ENCODE results near the gene BNC1. TPM values are rescaled to one million over a fixed set of nuclear protein-coding genes. Genes with fewer than 3 reads are reported as not detected.
"Not testable (repeated sequence)": the region's sequence is repeated elsewhere in the genome, so short reads cannot be mapped to it uniquely, and the experiment has no call there.

Gene BNC1
- total RNA-seq, 2 donors from 2014 or later, result 0.26 TPM; not detected in 1

DNA sequence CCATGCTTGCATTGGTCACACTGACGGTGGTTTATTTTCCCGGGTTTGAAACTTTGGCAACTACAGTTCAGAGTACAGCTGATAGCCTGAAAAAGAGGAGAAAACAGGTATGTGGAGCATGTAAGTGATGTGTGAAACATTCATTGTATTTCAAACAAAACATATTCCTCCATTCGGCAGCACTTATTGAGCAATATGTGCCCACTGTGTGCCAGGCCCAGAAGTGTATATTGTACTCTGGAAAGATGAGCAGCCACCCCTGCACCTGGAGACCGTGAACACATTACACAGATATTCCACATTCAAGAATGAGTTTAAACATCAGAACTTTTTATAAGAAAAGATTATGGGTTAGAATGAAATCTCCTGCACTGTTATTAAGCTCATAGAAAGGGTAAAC, 16.3 kb downstream of the BNC1 start:
- Histone ChIP-seq H3K4me3 (no peak overlapping the region), H3K9me3 (no peaks in the 10 kb centered on the region), H3K36me3 (replicated peaks in 1 of 2; ENCODE audit: insufficient read depth in 1 of 2, low read depth in 2 of 2) (no peaks in the 10 kb centered on the region), H3K27ac (no peak overlapping the region), H3K27me3 (no peaks in the 10 kb centered on the region), H3K4me1 (no peaks in the 10 kb centered on the region)
- WGBS, 2 donors, result 74 to 75% methylated on average over 4 of the region's 4 CpGs
- intact Hi-C loops (cut with DNase I), result no loop called here
- no peak for TF ChIP-seq POLR2A (IDR thresholded peaks at IDR 0.05)
- TF ChIP-seq, protein P1, sequence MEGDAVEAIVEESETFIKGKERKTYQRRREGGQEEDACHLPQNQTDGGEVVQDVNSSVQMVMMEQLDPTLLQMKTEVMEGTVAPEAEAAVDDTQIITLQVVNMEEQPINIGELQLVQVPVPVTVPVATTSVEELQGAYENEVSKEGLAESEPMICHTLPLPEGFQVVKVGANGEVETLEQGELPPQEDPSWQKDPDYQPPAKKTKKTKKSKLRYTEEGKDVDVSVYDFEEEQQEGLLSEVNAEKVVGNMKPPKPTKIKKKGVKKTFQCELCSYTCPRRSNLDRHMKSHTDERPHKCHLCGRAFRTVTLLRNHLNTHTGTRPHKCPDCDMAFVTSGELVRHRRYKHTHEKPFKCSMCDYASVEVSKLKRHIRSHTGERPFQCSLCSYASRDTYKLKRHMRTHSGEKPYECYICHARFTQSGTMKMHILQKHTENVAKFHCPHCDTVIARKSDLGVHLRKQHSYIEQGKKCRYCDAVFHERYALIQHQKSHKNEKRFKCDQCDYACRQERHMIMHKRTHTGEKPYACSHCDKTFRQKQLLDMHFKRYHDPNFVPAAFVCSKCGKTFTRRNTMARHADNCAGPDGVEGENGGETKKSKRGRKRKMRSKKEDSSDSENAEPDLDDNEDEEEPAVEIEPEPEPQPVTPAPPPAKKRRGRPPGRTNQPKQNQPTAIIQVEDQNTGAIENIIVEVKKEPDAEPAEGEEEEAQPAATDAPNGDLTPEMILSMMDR (IDR thresholded peaks at IDR 0.05), result no peak
- DNase-seq (no peak), ATAC-seq (no peak)

DNA sequence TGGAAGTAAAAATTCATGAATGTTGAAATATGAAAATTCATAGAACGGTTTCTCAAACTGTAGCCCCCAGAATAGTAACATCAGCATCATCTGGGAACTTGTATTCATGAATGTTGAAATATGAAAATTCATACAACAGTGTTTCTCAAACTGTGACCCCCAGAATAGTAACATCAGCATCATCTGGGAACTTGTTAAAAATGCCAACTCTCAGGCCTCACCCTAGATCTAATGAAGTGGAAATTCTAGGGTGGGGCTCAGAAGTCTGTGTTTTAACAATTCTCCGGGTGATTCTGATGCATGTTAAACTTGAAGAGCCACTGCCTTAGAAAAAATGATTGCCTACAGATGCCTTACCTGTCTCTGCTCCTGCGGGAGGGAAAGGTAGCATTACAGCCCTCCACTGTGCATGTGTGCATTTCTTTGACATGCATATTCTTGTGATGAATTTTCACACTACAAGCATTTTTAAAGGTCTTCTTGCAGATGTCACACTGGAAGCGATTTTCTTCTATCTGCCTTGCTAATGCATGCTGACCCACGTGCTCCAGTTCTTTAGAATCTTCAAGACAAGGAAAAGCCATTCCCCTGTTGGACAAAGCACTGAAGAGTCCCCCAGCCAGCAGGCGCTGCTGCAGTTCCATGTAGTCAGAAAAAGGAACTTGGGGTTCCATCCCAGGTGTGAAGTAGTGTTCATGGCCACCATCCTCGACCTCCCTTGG, 21.7 kb downstream of the BNC1 start:
- DNase-seq (no peak), ATAC-seq (no peak)
- no peaks in the 10 kb centered on the region for H3K9me3 ChIP-seq
- intact Hi-C loops (cut with DNase I), result no loop called here
- H3K4me1 ChIP-seq, result no peaks in the 10 kb centered on the region
- H3K27ac ChIP-seq, result no peak overlapping the region
- H3K27me3 ChIP-seq, result no peaks in the 10 kb centered on the region
- TF ChIP-seq, protein P1 (IDR thresholded peaks at IDR 0.05), result no peak
- no peak for TF ChIP-seq POLR2A (IDR thresholded peaks at IDR 0.05)
- H3K36me3 ChIP-seq (replicated peaks in 1 of 2; ENCODE audit: insufficient read depth in 1 of 2, low read depth in 2 of 2), result no peaks in the 10 kb centered on the region
- no peak overlapping the region for H3K4me3 ChIP-seq
- 69 to 73% methylated on average over 7 of the region's 7 CpGs for WGBS, 2 donors

DNA sequence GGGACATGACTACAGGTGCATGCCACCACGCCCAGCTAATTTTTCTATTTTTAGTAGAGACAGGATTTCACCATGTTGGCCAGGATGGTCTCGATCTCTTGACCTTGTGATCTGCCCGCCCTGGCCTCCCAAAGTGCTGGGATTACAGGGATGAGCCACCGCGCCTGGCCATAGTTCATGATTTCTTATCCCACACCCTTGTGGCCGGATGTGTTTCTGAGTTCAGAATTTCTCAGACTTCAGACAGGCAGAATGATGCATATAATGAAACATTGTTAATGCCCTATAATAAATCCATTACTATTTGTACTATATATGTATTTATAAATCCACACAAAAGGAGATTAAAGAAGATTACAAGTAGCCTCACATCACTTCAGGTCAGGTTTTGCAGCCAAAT, 22.3 kb downstream of the BNC1 start:
- DNase-seq; intact Hi-C loops (cut with DNase I); H3K9me3 ChIP-seq; H3K36me3 ChIP-seq (replicated peaks in 1 of 2; ENCODE audit: insufficient read depth in 1 of 2, low read depth in 2 of 2); H3K4me3 ChIP-seq; ATAC-seq; H3K4me1 ChIP-seq; H3K27ac ChIP-seq; H3K27me3 ChIP-seq: not testable (repeated sequence)
- 75 to 92% methylated on average over 6 of the region's 6 CpGs for WGBS, 2 donors

DNA sequence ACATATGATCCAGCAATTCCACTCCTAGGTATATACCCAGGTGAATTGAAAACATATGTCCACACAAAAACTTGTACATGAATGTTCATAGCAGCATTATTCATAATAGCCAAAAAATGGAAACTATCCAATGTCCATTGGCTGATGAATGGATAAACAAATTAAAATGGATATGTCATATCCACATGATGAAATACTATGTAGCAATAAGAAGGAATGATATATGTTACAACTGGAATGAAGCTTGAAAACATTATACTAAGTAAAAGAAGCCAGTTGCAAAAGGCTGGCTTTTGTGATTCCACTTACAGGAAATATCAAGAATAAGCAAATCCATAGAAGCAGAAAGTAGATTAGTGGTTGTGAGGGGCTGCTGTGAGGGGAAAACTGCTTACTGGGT, 33.7 kb downstream of the BNC1 start:
- Histone ChIP-seq H3K9me3 (no peaks in the 10 kb centered on the region), H3K4me3 (no peak overlapping the region), H3K4me1 (peaks cover 4% of the 10 kb centered on the region), H3K27me3 (no peaks in the 10 kb centered on the region), H3K27ac (no peak overlapping the region), H3K36me3 (replicated peaks in 1 of 2; ENCODE audit: insufficient read depth in 1 of 2, low read depth in 2 of 2) (no peaks in the 10 kb centered on the region)
- DNase-seq (no peak), ATAC-seq (no peak)
- TF ChIP-seq, protein P1 (IDR thresholded peaks at IDR 0.05), result no peak
- no peak for TF ChIP-seq POLR2A (IDR thresholded peaks at IDR 0.05)
- intact Hi-C loops (cut with DNase I), result loop anchor here (10.0 kb wide), 1 partner anchor 304 kb away; no protein-coding TSS in a partner anchor

DNA sequence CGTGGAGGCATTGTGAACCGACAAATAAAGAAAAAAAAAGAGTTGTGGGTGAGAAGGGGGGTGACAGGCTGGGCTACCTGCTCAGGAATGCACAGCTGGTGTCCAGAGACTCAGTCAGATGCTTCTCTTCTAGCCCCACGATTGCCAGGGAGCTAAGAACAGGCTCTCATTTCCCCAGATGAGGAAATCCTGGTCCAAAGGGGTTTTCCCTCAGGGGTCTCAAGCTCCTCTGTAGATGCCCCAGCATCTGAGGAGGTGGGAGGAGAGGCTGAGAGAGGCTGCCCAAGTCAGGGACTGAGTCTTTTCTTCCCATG, 35.5 kb downstream of the BNC1 start:
- ATAC-seq, result no peak
- H3K4me1 ChIP-seq, result peaks cover 4% of the 10 kb centered on the region
- no peak overlapping the region for H3K4me3 ChIP-seq
- intact Hi-C loops (cut with DNase I), result no loop called here
- no peak overlapping the region for H3K27ac ChIP-seq
- WGBS, 2 donors, result 17 to 25% methylated on average over 3 of the region's 3 CpGs
- H3K27me3 ChIP-seq, result no peaks in the 10 kb centered on the region
- no peak for DNase-seq
- no peaks in the 10 kb centered on the region for H3K36me3 ChIP-seq (replicated peaks in 1 of 2; ENCODE audit: insufficient read depth in 1 of 2, low read depth in 2 of 2)
- no peaks in the 10 kb centered on the region for H3K9me3 ChIP-seq
- TF ChIP-seq, protein P1 (IDR thresholded peaks at IDR 0.05), result no peak
- no peak for TF ChIP-seq POLR2A (IDR thresholded peaks at IDR 0.05)
